ENCODE measurements around the gene S100A6. TPM values are rescaled to one million over a fixed set of nuclear protein-coding genes. Genes with fewer than 3 reads are reported as not detected.

The S100A6 gene
- total and polyA plus RNA-seq, 3 donors from 2014 or later = 30.9 to 372 (median 57.4) TPM

DNA sequence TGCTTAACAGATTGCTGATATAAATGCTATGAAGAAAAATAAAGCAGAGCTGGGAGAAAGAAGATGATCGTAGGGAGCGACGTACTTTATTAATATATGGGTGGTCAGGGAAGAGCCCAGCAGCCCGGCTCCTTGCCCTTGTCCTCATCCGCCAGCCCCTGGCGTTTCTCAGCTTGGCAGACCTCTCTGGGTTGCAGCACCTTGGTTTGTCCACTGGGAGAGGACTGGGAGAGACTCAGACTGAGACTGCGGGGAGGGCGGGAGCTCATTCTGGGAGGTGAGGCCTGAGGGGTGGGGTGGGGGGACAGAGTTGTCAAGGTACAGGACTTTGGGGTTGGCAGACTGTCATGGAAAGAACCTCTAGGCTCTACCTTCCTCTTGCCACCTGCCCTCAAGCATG is 16.5 kb upstream of the S100A6 start:
- Histone ChIP-seq H3K27me3 (no peaks in the 10 kb centered on the region), H3K27ac (no peak overlapping the region)
- DNase-seq = no peak

DNA sequence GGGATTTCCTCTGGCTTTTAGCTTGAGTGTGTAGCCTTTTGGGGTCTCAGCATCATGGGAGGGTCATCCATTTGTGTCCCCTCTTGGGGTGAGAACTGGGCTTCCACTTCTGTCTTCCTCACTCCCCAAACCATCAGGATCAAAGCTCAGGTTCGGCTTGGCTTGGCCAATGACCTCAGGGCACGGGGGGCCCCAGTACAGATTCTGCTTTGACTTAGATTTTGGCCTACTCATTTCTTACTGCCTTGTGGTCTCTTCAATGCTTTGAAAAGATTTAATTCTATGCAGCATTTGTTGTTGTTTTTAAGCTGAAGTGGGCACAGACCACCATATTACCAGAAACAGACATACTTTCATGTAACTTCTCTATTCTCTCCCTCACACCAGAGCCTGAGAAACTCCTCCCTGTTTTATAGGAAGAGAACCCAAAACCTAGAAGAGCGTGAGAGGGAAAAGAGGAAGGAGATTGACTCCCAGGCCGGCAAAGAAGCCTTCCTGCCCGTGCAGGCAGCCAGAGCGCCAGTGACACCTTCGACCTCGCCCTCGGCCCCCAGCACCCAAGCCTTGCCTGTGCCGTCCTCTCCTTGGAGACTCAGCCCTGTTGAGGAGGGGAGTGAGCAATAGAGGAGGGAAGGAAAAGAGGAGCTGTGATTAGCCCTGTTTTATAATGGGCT is 15.2 kb upstream of the S100A6 start:
- intact Hi-C loops (cut with DNase I; ENCODE audit: low total_unique reads) = no loop called here
- WGBS, 2 donors = 85 to 87% methylated on average over 10 of the region's 10 CpGs
- Histone ChIP-seq H3K36me3 (ENCODE audit: low read depth, missing control alignments) (no peaks in the 10 kb centered on the region), H3K9me3 (no peaks in the 10 kb centered on the region), H3K4me1 (peaks cover 23% of the 10 kb centered on the region), H3K27me3 (no peaks in the 10 kb centered on the region), H3K4me3 (no peak overlapping the region), H3K27ac (no peak overlapping the region)
- DNase-seq = no peak
- TF ChIP-seq POLR2A (IDR thresholded peaks at IDR 0.05) = no peak
- TF ChIP-seq, protein P1, sequence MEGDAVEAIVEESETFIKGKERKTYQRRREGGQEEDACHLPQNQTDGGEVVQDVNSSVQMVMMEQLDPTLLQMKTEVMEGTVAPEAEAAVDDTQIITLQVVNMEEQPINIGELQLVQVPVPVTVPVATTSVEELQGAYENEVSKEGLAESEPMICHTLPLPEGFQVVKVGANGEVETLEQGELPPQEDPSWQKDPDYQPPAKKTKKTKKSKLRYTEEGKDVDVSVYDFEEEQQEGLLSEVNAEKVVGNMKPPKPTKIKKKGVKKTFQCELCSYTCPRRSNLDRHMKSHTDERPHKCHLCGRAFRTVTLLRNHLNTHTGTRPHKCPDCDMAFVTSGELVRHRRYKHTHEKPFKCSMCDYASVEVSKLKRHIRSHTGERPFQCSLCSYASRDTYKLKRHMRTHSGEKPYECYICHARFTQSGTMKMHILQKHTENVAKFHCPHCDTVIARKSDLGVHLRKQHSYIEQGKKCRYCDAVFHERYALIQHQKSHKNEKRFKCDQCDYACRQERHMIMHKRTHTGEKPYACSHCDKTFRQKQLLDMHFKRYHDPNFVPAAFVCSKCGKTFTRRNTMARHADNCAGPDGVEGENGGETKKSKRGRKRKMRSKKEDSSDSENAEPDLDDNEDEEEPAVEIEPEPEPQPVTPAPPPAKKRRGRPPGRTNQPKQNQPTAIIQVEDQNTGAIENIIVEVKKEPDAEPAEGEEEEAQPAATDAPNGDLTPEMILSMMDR (IDR thresholded peaks at IDR 0.05) = no peak

More for the DNA sequence above, 16.5 kb upstream of the S100A6 start:
- Histone ChIP-seq H3K4me1 (peaks cover 20% of the 10 kb centered on the region), H3K4me3 (no peak overlapping the region), H3K9me3 (no peaks in the 10 kb centered on the region), H3K36me3 (ENCODE audit: low read depth, missing control alignments) (no peaks in the 10 kb centered on the region)
- intact Hi-C loops (cut with DNase I; ENCODE audit: low total_unique reads) = no loop called here
- WGBS, 2 donors = 93 to 94% methylated on average over 8 of the region's 8 CpGs
- TF ChIP-seq POLR2A (IDR thresholded peaks at IDR 0.05) = no peak
- TF ChIP-seq, protein P1 (IDR thresholded peaks at IDR 0.05) = no peak

DNA sequence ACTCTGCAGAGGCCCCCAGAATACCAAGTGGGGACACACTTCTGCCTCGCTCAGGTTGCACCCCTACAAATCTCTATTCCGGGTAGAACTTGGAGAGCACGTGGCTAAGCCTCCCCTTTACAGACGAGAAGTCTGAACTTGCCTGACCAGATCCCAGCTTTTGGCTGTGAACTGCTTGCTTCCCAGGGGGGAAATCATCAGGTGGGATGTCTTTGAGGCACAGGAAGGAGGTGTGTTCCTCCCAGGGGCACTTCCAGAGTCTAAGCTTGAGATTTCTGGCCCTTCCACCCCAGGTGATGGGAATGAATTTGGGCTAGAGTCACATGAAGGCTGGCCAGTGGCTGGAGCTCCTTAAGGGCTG is 14.6 kb upstream of the S100A6 start:
- H3K9me3 ChIP-seq = no peaks in the 10 kb centered on the region
- H3K4me1 ChIP-seq = peaks cover 29% of the 10 kb centered on the region
- WGBS, 2 donors = 80 to 92% methylated on average over 4 of the region's 4 CpGs
- no peak for DNase-seq
- TF ChIP-seq, protein P1 (IDR thresholded peaks at IDR 0.05) = no peak
- no peak for TF ChIP-seq POLR2A (IDR thresholded peaks at IDR 0.05)
- no peak overlapping the region for H3K4me3 ChIP-seq
- H3K27me3 ChIP-seq = no peaks in the 10 kb centered on the region
- H3K36me3 ChIP-seq (ENCODE audit: low read depth, missing control alignments) = no peaks in the 10 kb centered on the region
- no peak overlapping the region for H3K27ac ChIP-seq
- intact Hi-C loops (cut with DNase I; ENCODE audit: low total_unique reads) = no loop called here

DNA sequence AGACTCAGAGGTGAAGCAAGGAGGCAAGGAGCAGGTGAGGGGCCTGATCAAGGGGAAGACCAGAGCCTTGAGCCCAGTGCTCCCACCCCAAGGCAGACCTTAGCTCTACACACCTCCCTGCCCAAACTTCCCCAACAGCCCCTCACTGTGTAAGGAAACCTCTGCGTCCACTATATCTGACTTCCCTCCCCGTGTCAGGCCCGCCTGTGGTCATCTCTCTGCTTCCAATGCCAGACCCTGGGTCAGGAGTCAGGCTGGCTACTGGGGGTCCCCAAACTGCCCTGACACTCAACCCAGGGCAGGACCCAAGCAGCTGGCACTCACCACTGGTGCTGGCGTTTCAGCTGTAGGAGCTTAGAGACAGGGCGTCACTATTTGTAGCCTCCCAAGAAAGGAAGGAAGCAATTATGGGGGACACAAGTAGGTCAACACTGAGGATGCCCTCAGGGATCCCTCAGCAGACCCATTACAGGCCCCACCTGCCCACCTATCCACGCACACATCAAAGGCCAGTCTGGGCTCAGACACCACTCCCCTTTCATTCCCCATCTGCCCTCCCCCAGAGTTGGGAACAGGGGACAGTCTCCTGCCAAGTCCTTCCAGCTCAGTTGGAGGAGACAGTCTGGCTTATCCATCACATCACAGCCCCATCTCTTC is 14.1 kb upstream of the S100A6 start:
- DNase-seq = no peak
- 80 to 85% methylated on average over 4 to 6 of the region's 6 CpGs for WGBS, 2 donors
- Histone ChIP-seq H3K9me3 (no peaks in the 10 kb centered on the region), H3K4me3 (no peak overlapping the region), H3K36me3 (ENCODE audit: low read depth, missing control alignments) (no peaks in the 10 kb centered on the region), H3K27me3 (no peaks in the 10 kb centered on the region), H3K27ac (peak overlapping the region in 1 of 2 donors; percentile 50), H3K4me1 (peaks cover 31% of the 10 kb centered on the region)
- TF ChIP-seq, protein P1 (IDR thresholded peaks at IDR 0.05) = no peak
- TF ChIP-seq POLR2A (IDR thresholded peaks at IDR 0.05) = no peak
- intact Hi-C loops (cut with DNase I; ENCODE audit: low total_unique reads) = no loop called here
